K562 (cell line): ENCODE measurements around the gene HSPA5. TPM values are rescaled to one million over a fixed set of nuclear protein-coding genes. Genes with fewer than 3 reads are reported as not detected.

Experiments
- COPS2 ChIP-seq: fragments of 450-650 bp; conservative IDR thresholded peaks from 2 replicates; pipeline ENCODE4 v1.6.1; 2016; ENCODE audit warnings: mild to moderate bottlenecking, moderate library complexity
- ETV6 ChIP-seq, 3 experiments: fragments of 150-350 bp in 1 of 3; sonication (generic) in 1 of 3; formaldehyde crosslinking in 1 of 3; IDR thresholded peaks; 2 replicates each; pipeline versions ENCODE4 v1.6.1 to v1.8.0; 2014 to 2022; ENCODE audit warnings: borderline replicate concordance in 2 of 3, low read depth in 2 of 3, antibody characterized with exemption in 1 of 3, low read length in 1 of 3, mild to moderate bottlenecking in 1 of 3, missing genetic modification reagents in 1 of 3
- FOSL1 ChIP-seq: fragments of 200-800 bp; sonication (Bioruptor generic); conservative IDR thresholded peaks from 2 replicates; pipeline ENCODE4 v1.6.1; 2016; ENCODE audit warnings: missing genetic modification characterization, missing compliant biosample characterization
- GTF2A2 ChIP-seq: IDR thresholded peaks from 2 replicates; pipeline ENCODE4 v1.6.1; 2016; ENCODE audit warnings: mild to moderate bottlenecking, missing genetic modification characterization, missing compliant biosample characterization
- MECOM ChIP-seq: fragments of 250-450 bp; sonication (Bioruptor Pico); IDR thresholded peaks from 2 replicates; pipeline ENCODE4 v1.8.0; 2022; ENCODE audit warnings: inconsistent platforms
- PCBP1 ChIP-seq: fragments of 200-400 bp; formaldehyde crosslinking; IDR thresholded peaks from 2 replicates; pipeline ENCODE4 v1.6.1; 2018; ENCODE audit warnings: mild to moderate bottlenecking, low read depth, low read length; ENCODE audit not compliant: poor library complexity, severe bottlenecking
- POLR2H ChIP-seq: IDR thresholded peaks from 2 replicates; pipeline ENCODE4 v1.6.1; 2016; ENCODE audit warnings: missing genetic modification characterization, low read depth, mild to moderate bottlenecking, control low read depth, missing compliant biosample characterization, moderate library complexity
- POLR3G ChIP-seq: IDR thresholded peaks from 2 replicates; pipeline ENCODE4 v1.6.1; 2011; ENCODE audit not compliant: insufficient read length, insufficient replicate concordance; ENCODE audit errors: extremely low read depth
- SMAD1 ChIP-seq: fragments of 150-350 bp; IDR thresholded peaks from 2 replicates; pipeline ENCODE4 v1.6.1; 2014; ENCODE audit warnings: low read length, low read depth; ENCODE audit not compliant: partially characterized antibody
- TCF3 ChIP-seq: sonication (generic); formaldehyde crosslinking; IDR thresholded peaks from 2 replicates; pipeline ENCODE4 v1.4.0; 2020; ENCODE audit warnings: mild to moderate bottlenecking, missing genetic modification reagents
- polyA plus RNA-seq, 8 experiments: library from polyadenylated mRNA; depleted of rRNA in 4 of 8; stranded (reverse) in 5 of 8; unstranded in 3 of 8; fragments of >200 nt; fragmentation: Nextera tagmentation in 2 of 8; fragmentation: Illumina TruSeq in 1 of 8; extraction: Ambion mirVana in 2 of 8; extraction: Trizol in 1 of 8; gene quantifications; 2 replicates each; pipeline versions ENCODE4 v1.2.1 to v1.2.3, GENCODE V29; 2011 to 2014; ENCODE audit warnings: inconsistent platforms in 1 of 8, missing spikeins in 1 of 8
- total RNA-seq, 7 experiments: library from RNA; depleted of rRNA in 6 of 7; stranded (reverse); fragments of >200 nt in 6 of 7; fragmentation: Illumina TruSeq in 2 of 7; extraction: Trizol in 2 of 7; gene quantifications; 2 replicates each; pipeline versions ENCODE4 v1.2.1 to v1.2.3, GENCODE V29; 2011 to 2021; ENCODE audit warnings: low replicate concordance in 1 of 7
- TF ChIP-seq, protein P1 (sequence below): sonication (generic); IDR thresholded peaks from 2 replicates; pipeline ENCODE4 v1.6.1; 2016
- TF ChIP-seq, protein P2 (sequence below): fragments of 250-450 bp; sonication (Bioruptor Pico); IDR thresholded peaks from 2 replicates; pipeline ENCODE4 v1.4.0; 2020; ENCODE audit warnings: borderline replicate concordance
- TF ChIP-seq, protein P3 (sequence below): fragments of 450-650 bp; IDR thresholded peaks from 2 replicates; pipeline ENCODE4 v1.6.1; 2016; ENCODE audit warnings: mild to moderate bottlenecking
- TF ChIP-seq, protein P4 (sequence below): fragments of 250-450 bp; sonication (Bioruptor Pico); IDR thresholded peaks from 2 replicates; pipeline ENCODE4 v1.5.0; 2021
- TF ChIP-seq, protein P5 (sequence below): sonication (generic); formaldehyde crosslinking; IDR thresholded peaks from 2 replicates; pipeline ENCODE4 v1.8.0; 2022; ENCODE audit warnings: missing genetic modification reagents, mild to moderate bottlenecking, borderline replicate concordance
- TF ChIP-seq, protein P6 (sequence below), 2 experiments: fragments of 450-650 bp in 1 of 2; sonication (generic) in 1 of 2; formaldehyde crosslinking in 1 of 2; IDR thresholded peaks in 1 of 2; conservative IDR thresholded peaks in 1 of 2; 2 replicates each; pipeline versions ENCODE4 v1.6.1 to v1.8.1; 2016 to 2023; ENCODE audit warnings: mild to moderate bottlenecking in 2 of 2, moderate library complexity in 2 of 2, inconsistent platforms in 1 of 2, missing genetic modification reagents in 1 of 2

HSPA5 gene
- total and polyA plus RNA-seq, 9 of the 15 experiments (the other 6 are each of a cell fraction or from before 2014, with no cell fraction given) = 48.0 to 265 (median 113) TPM

DNA sequence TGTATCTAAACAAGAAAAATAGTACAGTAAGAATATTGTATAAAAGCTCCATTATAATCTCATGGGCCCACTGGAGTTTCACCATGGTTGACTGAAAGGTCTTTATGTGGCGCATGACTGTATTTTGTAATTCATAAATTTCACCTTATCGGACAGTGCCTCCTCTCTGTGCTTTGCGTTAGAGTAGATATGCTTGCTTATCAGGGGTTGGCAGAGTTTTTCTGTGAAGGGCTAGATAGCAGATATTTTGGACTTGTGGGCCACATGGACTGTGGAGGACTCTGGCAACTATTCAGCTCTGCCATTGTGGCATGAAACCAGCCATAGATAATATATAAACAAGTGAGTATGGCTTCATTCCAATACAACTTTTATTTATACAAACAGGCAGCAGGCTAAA lies 43.7 kb upstream of the HSPA5 start (continued):
- no peak for TF ChIP-seq GTF2A2
- TF ChIP-seq, protein P1, sequence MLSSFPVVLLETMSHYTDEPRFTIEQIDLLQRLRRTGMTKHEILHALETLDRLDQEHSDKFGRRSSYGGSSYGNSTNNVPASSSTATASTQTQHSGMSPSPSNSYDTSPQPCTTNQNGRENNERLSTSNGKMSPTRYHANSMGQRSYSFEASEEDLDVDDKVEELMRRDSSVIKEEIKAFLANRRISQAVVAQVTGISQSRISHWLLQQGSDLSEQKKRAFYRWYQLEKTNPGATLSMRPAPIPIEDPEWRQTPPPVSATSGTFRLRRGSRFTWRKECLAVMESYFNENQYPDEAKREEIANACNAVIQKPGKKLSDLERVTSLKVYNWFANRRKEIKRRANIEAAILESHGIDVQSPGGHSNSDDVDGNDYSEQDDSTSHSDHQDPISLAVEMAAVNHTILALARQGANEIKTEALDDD = peak; percentile 42; the same call in 1 of the 2 replicates
- TF ChIP-seq, protein P2, sequence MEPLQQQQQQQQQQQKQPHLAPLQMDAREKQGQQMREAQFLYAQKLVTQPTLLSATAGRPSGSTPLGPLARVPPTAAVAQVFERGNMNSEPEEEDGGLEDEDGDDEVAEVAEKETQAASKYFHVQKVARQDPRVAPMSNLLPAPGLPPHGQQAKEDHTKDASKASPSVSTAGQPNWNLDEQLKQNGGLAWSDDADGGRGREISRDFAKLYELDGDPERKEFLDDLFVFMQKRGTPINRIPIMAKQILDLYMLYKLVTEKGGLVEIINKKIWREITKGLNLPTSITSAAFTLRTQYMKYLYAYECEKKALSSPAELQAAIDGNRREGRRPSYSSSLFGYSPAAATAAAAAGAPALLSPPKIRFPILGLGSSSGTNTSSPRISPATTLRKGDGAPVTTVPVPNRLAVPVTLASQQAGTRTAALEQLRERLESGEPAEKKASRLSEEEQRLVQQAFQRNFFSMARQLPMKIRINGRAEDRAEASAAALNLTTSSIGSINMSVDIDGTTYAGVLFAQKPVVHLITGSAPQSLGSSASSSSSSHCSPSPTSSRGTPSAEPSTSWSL (CRISPR knock-in tag) = no peak
- TF ChIP-seq, protein P3, sequence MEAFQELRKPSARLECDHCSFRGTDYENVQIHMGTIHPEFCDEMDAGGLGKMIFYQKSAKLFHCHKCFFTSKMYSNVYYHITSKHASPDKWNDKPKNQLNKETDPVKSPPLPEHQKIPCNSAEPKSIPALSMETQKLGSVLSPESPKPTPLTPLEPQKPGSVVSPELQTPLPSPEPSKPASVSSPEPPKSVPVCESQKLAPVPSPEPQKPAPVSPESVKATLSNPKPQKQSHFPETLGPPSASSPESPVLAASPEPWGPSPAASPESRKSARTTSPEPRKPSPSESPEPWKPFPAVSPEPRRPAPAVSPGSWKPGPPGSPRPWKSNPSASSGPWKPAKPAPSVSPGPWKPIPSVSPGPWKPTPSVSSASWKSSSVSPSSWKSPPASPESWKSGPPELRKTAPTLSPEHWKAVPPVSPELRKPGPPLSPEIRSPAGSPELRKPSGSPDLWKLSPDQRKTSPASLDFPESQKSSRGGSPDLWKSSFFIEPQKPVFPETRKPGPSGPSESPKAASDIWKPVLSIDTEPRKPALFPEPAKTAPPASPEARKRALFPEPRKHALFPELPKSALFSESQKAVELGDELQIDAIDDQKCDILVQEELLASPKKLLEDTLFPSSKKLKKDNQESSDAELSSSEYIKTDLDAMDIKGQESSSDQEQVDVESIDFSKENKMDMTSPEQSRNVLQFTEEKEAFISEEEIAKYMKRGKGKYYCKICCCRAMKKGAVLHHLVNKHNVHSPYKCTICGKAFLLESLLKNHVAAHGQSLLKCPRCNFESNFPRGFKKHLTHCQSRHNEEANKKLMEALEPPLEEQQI = peak; percentile 98
- peak in 1 of 2 experiments; percentile 83; a peak in 3 of 4 replicates for TF ChIP-seq ETV6 (IDR thresholded peaks at IDR 0.05; ENCODE audit: borderline replicate concordance in 1 of 2, low read depth in 2 of 2, low read length in 1 of 2)
- no peak for TF ChIP-seq ETV6 (CRISPR knock-in tag; IDR thresholded peaks at IDR 0.05; ENCODE audit: borderline replicate concordance)
- TF ChIP-seq FOSL1 (tag) = peak; percentile 95
- no peak for TF ChIP-seq COPS2
- no peak for TF ChIP-seq POLR3G
- peak; percentile 68; the same call in 1 of the 2 replicates for TF ChIP-seq MECOM (CRISPR knock-in tag)
- TF ChIP-seq, protein P4, sequence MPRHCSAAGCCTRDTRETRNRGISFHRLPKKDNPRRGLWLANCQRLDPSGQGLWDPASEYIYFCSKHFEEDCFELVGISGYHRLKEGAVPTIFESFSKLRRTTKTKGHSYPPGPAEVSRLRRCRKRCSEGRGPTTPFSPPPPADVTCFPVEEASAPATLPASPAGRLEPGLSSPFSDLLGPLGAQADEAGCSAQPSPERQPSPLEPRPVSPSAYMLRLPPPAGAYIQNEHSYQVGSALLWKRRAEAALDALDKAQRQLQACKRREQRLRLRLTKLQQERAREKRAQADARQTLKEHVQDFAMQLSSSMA (CRISPR knock-in tag) = no peak
- TF ChIP-seq PCBP1 = no peak
- TF ChIP-seq, protein P5, sequence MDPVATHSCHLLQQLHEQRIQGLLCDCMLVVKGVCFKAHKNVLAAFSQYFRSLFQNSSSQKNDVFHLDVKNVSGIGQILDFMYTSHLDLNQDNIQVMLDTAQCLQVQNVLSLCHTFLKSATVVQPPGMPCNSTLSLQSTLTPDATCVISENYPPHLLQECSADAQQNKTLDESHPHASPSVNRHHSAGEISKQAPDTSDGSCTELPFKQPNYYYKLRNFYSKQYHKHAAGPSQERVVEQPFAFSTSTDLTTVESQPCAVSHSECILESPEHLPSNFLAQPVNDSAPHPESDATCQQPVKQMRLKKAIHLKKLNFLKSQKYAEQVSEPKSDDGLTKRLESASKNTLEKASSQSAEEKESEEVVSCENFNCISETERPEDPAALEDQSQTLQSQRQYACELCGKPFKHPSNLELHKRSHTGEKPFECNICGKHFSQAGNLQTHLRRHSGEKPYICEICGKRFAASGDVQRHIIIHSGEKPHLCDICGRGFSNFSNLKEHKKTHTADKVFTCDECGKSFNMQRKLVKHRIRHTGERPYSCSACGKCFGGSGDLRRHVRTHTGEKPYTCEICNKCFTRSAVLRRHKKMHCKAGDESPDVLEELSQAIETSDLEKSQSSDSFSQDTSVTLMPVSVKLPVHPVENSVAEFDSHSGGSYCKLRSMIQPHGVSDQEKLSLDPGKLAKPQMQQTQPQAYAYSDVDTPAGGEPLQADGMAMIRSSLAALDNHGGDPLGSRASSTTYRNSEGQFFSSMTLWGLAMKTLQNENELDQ (CRISPR knock-in tag) = no peak
- peak; percentile 100 for TF ChIP-seq TCF3 (CRISPR knock-in tag)
- TF ChIP-seq, protein P6, sequence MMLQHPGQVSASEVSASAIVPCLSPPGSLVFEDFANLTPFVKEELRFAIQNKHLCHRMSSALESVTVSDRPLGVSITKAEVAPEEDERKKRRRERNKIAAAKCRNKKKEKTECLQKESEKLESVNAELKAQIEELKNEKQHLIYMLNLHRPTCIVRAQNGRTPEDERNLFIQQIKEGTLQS (IDR thresholded peaks at IDR 0.05) = peak; percentile 82
- TF ChIP-seq, protein P6 (CRISPR knock-in tag; conservative IDR thresholded peaks at IDR 0.05) = peak; percentile 73
- peak; percentile 99 for TF ChIP-seq SMAD1
- TF ChIP-seq POLR2H = peak; percentile 46; the same call in 1 of the 2 replicates
